CD14-positive monocyte (primary cell): Measurements from ENCODE around the gene WNT5B. TPM values are rescaled to one million over a fixed set of nuclear protein-coding genes. Genes with fewer than 3 reads are reported as not detected.

Experiments used
- DNase-seq, 3 donors: peaks; one replicate each; pipeline ENCODE4 v3.0.0-alpha.2; 2011 to 2022
- H2AFZ ChIP-seq: 2 replicates; pipeline ENCODE4 v1.6.0; 2012; ENCODE audit warnings: mild to moderate bottlenecking, low read depth, low read length, inconsistent platforms; ENCODE audit not compliant: insufficient read depth, poor library complexity, severe bottlenecking
- H3K27ac ChIP-seq, 2 donors: 1 replicate in 1 of 2; 2 replicates in 1 of 2; pipeline ENCODE4 v1.5.1; 2012 to 2013; ENCODE audit warnings: low read length in 2 of 2, control low read depth in 1 of 2, inconsistent platforms in 1 of 2, low read depth in 1 of 2, mild to moderate bottlenecking in 1 of 2
- H3K27me3 ChIP-seq, 2 donors: one replicate each; pipeline versions ENCODE4 v1.6.0 to v1.6.1; 2011 to 2013; ENCODE audit warnings: low read length in 2 of 2; ENCODE audit not compliant: control insufficient read depth in 2 of 2, insufficient read depth in 2 of 2
- H3K36me3 ChIP-seq, 2 donors: replicated peaks in 1 of 2; 1 replicate in 1 of 2; 2 replicates in 1 of 2; pipeline versions ENCODE4 v1.5.1 to v1.6.1; 2012 to 2013; ENCODE audit warnings: low read length in 2 of 2, control low read depth in 1 of 2, inconsistent platforms in 1 of 2, mild to moderate bottlenecking in 1 of 2; ENCODE audit not compliant: insufficient read depth in 2 of 2, control insufficient read depth in 1 of 2
- H3K4me1 ChIP-seq, 2 donors: 1 replicate in 1 of 2; 2 replicates in 1 of 2; pipeline versions ENCODE4 v1.5.1 to v1.6.1; 2012 to 2013; ENCODE audit warnings: low read length in 2 of 2, control low read depth in 1 of 2, inconsistent platforms in 1 of 2, mild to moderate bottlenecking in 1 of 2, moderate library complexity in 1 of 2; ENCODE audit not compliant: insufficient read depth in 2 of 2, control insufficient read depth in 1 of 2
- H3K4me2 ChIP-seq: replicated peaks from 2 replicates; pipeline ENCODE3; 2012; ENCODE audit warnings: low read length, moderate library complexity, mild to moderate bottlenecking; ENCODE audit not compliant: poor library complexity, severe bottlenecking; ENCODE audit errors: extremely low read depth
- H3K4me3 ChIP-seq, 3 experiments: fragments of 200-600 bp in 1 of 3; sonication (generic) in 1 of 3; replicated peaks in 1 of 3; 1 replicate in 2 of 3; 2 replicates in 1 of 3; pipeline ENCODE4 v1.5.1; 2011 to 2013; ENCODE audit warnings: low read length in 3 of 3, mild to moderate bottlenecking in 3 of 3, control low read depth in 2 of 3, low read depth in 2 of 3, inconsistent platforms in 1 of 3, moderate library complexity in 1 of 3
- H3K79me2 ChIP-seq: 2 replicates; pipeline ENCODE4 v1.6.0; 2012; ENCODE audit warnings: mild to moderate bottlenecking, control low read depth, inconsistent platforms, low read length, moderate library complexity; ENCODE audit not compliant: insufficient read depth
- H3K9ac ChIP-seq: 2 replicates; pipeline ENCODE4 v1.6.0; 2017; ENCODE audit warnings: low read length, mild to moderate bottlenecking; ENCODE audit not compliant: insufficient read depth, poor library complexity, severe bottlenecking
- H3K9me3 ChIP-seq, 2 donors: replicated peaks in 1 of 2; 1 replicate in 1 of 2; 2 replicates in 1 of 2; pipeline versions ENCODE4 v1.5.1 to v1.6.1; 2012 to 2013; ENCODE audit warnings: low read length in 2 of 2, control low read depth in 1 of 2; ENCODE audit not compliant: control insufficient read depth in 1 of 2, insufficient read depth in 1 of 2
- H4K20me1 ChIP-seq: 2 replicates; pipeline ENCODE4 v1.6.0; 2012; ENCODE audit warnings: mild to moderate bottlenecking, low read length, control low read depth, moderate library complexity; ENCODE audit not compliant: insufficient read depth
- H3K27ac Mint-ChIP-seq, 7 donors: one replicate each; pipeline ENCODE4 v1.8.0; 2020; ENCODE audit warnings: mild to moderate bottlenecking in 7 of 7, mixed read lengths in 7 of 7, moderate library complexity in 6 of 7, inconsistent platforms in 2 of 7
- H3K27me3 Mint-ChIP-seq, 3 donors: one replicate each; pipeline ENCODE4 v1.8.0; 2021 to 2022; ENCODE audit warnings: low read depth in 3 of 3, mild to moderate bottlenecking in 3 of 3, mixed read lengths in 3 of 3, moderate library complexity in 3 of 3, inconsistent platforms in 1 of 3
- H3K36me3 Mint-ChIP-seq, 2 donors: one replicate each; pipeline ENCODE4 v1.8.0; 2020; ENCODE audit warnings: mixed read lengths in 2 of 2, inconsistent platforms in 1 of 2, mild to moderate bottlenecking in 1 of 2
- H3K4me1 Mint-ChIP-seq: one replicate; pipeline ENCODE4 v1.8.0; 2020; ENCODE audit warnings: mild to moderate bottlenecking, mixed read lengths
- H3K4me3 Mint-ChIP-seq, 2 donors: one replicate each; pipeline ENCODE4 v1.8.0; 2020; ENCODE audit warnings: mild to moderate bottlenecking in 2 of 2, mixed read lengths in 2 of 2, moderate library complexity in 1 of 2
- H3K9me3 Mint-ChIP-seq, 7 donors: one replicate each; pipeline ENCODE4 v1.8.0; 2020 to 2022; ENCODE audit warnings: mixed read lengths in 7 of 7, mild to moderate bottlenecking in 6 of 7, moderate library complexity in 6 of 7, inconsistent platforms in 2 of 7
- WGBS: methylation state at CpG from one replicate; pipeline ENCODE4 v1.1.5; 2013; ENCODE audit warnings: missing lambda C conversion rate; ENCODE audit not compliant: insufficient coverage; 5-methylcytosine and 5-hydroxymethylcytosine counted together
- intact Hi-C, 2 donors: fragments of 100-400 bp; cut with micrococcal nuclease; formaldehyde crosslinking; loops; one replicate each; pipeline versions ENCODE4 v1.15.0 to v1.15.1; 2023
- polyA plus RNA-seq, 3 donors: library from polyadenylated mRNA; depleted of rRNA in 1 of 3; unstranded in 2 of 3; stranded (reverse) in 1 of 3; fragments of 300-500 nt in 2 of 3; fragments of >200 nt in 1 of 3; fragmentation: Illumina TruSeq in 2 of 3; gene quantifications; 1 replicate in 2 of 3; 2 replicates in 1 of 3; pipeline ENCODE4 v1.2.3, GENCODE V29; 2012 to 2021
- TF ChIP-seq, protein P1 (sequence below): fragments of 200-600 bp; IDR thresholded peaks from one replicate; pipeline ENCODE4 v1.8.0; 2022; ENCODE audit warnings: antibody characterized with exemption, mild to moderate bottlenecking

WNT5B gene
- polyA plus RNA-seq, 3 donors: 2.7 to 4.1 (median 3.1) TPM

DNA sequence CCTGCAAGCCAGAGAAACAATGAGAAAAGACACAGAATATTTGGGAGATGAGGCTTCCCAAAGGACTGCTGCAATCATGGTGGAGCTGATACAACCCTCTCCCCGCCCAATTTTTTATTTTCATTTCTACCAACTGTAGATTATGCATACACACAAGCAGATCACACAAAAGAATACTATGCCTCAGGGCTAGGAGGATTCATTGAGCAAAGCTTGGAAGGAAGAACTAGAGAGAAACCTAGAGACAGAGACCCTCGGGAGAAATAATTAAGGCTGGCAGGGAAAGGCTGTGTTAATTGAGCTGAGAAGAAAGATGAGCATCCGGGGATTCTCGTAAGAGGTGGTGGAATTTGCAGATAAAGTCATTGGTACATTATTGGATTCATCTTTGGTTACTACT is 9.9 kb upstream of the WNT5B start:
- Mint-ChIP-seq H3K4me1 (peaks cover 65% of the 10 kb centered on the region), H3K27me3 (no peaks in the 10 kb centered on the region), H3K4me3 (peak overlapping the region; percentile 32 to 68), H3K27ac (peak overlapping the region; percentile 77 to 95 (median 91)), H3K36me3 (peaks cover 6 to 10% of the 10 kb centered on the region in 2 donors), H3K9me3 (peaks cover 0 to 3% (median 0%) of the 10 kb centered on the region in 7 donors)
- no peak overlapping the region for H2AFZ ChIP-seq
- H3K4me2 ChIP-seq: peak overlapping the region; percentile 63
- H3K79me2 ChIP-seq: peaks cover 11% of the 10 kb centered on the region
- peaks cover 55 to 63% of the 10 kb centered on the region in 2 donors for H3K4me1 ChIP-seq
- H3K9me3 ChIP-seq: no peaks in the 10 kb centered on the region
- DNase-seq: no peak
- intact Hi-C loops: no loop called here
- no peaks in the 10 kb centered on the region for H3K27me3 ChIP-seq
- no peaks in the 10 kb centered on the region for H4K20me1 ChIP-seq
- WGBS: 28% methylated on average over 2 of the region's 4 CpGs
- TF ChIP-seq, protein P1, sequence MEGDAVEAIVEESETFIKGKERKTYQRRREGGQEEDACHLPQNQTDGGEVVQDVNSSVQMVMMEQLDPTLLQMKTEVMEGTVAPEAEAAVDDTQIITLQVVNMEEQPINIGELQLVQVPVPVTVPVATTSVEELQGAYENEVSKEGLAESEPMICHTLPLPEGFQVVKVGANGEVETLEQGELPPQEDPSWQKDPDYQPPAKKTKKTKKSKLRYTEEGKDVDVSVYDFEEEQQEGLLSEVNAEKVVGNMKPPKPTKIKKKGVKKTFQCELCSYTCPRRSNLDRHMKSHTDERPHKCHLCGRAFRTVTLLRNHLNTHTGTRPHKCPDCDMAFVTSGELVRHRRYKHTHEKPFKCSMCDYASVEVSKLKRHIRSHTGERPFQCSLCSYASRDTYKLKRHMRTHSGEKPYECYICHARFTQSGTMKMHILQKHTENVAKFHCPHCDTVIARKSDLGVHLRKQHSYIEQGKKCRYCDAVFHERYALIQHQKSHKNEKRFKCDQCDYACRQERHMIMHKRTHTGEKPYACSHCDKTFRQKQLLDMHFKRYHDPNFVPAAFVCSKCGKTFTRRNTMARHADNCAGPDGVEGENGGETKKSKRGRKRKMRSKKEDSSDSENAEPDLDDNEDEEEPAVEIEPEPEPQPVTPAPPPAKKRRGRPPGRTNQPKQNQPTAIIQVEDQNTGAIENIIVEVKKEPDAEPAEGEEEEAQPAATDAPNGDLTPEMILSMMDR: no peak
- H3K27ac ChIP-seq: peak overlapping the region in 1 of 2 donors; percentile 76
- H3K9ac ChIP-seq: no peak overlapping the region
- H3K4me3 ChIP-seq: peak overlapping the region in 1 of 3 experiments; percentile 56
- no peaks in the 10 kb centered on the region for H3K36me3 ChIP-seq

DNA sequence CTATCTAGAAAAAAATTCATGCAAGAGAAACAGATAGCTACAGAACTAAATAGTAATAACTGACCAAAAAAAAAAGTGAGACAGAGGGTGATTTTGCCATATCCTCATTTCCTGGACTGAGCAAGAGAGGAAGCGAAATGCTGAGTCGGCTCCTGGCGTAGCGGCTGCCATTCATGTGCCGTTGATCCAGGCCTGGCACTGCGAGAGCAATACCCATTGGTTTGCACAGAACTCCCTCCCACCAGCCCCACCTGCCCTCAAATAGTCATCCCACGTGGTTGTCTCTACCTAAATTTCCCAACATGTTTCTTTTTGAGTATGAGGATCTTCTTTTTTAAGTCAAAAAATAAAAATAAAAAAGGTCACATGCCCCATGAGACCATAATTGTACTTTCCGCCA is 9.4 kb upstream of the WNT5B start:
- Histone ChIP-seq H3K4me1 (peaks cover 55 to 63% of the 10 kb centered on the region in 2 donors), H3K27me3 (no peaks in the 10 kb centered on the region), H3K4me2 (peak overlapping the region; percentile 63), H3K4me3 (peak overlapping the region in 1 of 3 experiments; percentile 56), H4K20me1 (no peaks in the 10 kb centered on the region), H2AFZ (no peak overlapping the region), H3K9ac (no peak overlapping the region), H3K9me3 (no peaks in the 10 kb centered on the region), H3K27ac (peak overlapping the region; percentile 14 to 76), H3K79me2 (peaks cover 11% of the 10 kb centered on the region), H3K36me3 (no peaks in the 10 kb centered on the region)
- intact Hi-C loops: no loop called here
- peak; percentile 77 to 91 (median 91) for DNase-seq
- 0% methylated on average over 1 of the region's 8 CpGs for WGBS
- Mint-ChIP-seq H3K9me3 (peaks cover 0 to 3% (median 0%) of the 10 kb centered on the region in 7 donors), H3K27ac (peak overlapping the region; percentile 77 to 95 (median 91)), H3K4me3 (peak overlapping the region; percentile 32 to 68), H3K4me1 (peaks cover 64% of the 10 kb centered on the region), H3K27me3 (no peaks in the 10 kb centered on the region), H3K36me3 (peaks cover 8 to 12% of the 10 kb centered on the region in 2 donors)
- TF ChIP-seq, protein P1: no peak
